Stimulated activated CD8-positive, alpha-beta memory T cell treated with anti-CD3 and anti-CD28 coated beads, Interleukin-12 subunit alpha, Interleukin-12 subunit beta, amount 100 ng/mL, for 4 hours (primary cell): Measurements from ENCODE around the gene GALNTL6.

Experiments used
- DNase-seq: peaks from one replicate; pipeline ENCODE4 v3.0.0-alpha.2; 2020; ENCODE audit warnings: low read depth

The GALNTL6 gene

DNA sequence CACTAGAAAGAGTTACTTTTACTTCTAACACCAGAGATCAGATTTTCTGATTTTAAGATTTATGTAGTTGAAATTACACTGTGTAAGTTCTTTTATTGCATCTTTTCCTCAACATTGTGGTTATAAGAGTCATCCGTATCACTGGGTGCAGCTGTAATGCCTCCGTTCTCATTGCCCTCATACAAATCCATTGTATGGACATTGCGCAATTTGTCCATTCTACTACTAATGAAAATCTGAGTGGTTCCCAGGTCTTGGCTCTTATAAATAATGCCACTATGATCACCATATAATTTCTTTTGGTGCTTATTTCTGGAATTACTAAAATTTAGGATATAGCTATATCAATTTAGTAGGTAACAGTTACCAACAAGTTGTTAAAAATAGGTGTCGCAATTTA lies 741.4 kb downstream of the GALNTL6 start:
- no peak for DNase-seq

DNA sequence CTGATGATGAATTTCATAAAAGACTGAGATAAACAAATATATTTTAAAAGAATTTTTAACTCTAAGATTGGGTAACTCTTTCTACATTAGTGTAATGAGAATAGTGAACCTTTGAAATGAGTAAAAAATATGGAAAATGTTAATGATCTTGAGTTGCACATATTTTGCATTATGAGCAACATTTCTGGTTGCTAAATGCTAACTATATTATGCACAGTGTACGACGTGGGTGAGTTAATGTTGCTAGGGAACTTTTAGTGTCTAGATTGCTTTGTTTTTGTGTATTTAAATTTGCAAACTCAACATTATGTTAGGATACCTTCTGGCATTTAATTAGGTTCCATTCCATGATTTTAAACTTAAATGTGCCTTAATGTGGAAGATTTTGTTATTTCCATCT lies 742.5 kb downstream of the GALNTL6 start:
- DNase-seq = no peak

DNA sequence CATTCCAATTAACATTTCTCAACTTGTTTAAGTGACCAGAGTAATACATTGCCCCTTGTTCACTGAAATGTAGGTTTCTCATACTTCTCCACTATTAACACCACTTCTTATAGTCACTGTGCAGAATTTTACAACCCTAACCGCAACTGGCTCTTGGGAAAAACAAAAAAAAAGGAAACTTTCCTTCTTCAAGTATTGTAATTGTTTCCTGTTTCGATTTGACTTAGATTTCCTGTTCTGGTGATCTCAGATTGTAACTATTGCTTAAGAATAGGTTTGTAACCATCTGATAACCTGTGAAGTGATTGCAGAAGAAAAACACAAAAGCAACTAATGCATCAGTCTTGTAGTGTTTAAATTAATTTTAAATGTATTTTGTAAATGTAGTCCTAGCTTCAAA lies 760.7 kb downstream of the GALNTL6 start:
- no peak for DNase-seq

DNA sequence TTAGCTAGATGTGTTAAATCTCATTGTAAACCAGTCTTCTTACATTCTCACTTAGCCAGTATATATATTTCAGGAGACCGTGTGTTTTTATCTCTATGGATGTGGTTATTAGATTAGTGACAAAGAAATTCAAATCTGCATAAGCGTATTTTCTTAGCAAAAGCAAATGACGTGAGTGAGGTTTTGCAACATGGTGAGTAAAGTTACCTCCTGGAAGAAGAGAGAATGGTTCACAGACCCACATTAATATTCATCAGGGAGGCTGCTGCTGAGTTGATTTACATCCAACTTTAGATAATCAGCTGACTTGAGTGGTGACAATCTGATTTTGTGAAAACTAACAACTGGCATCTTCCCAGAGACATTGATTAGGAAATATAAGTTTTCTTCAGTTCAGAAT lies 765.5 kb downstream of the GALNTL6 start:
- no peak for DNase-seq

DNA sequence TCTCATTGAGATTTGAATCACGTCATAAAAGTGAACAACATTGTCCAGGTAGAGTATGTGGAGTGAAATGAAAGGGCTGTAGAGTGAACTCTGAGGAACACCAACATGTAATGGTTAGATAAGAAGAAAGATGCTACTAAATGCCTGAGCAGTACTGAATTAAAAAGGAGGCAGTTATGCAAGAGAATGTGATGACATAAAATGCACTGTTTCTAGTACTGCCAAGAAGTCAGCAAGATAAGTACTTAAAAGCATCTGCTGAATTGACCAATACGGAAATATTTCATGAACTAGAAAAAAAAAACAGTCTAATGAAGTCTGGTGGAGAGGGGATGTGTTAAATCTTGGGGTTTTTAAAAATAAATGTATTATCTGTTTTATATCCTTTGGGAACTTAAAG lies 771.6 kb downstream of the GALNTL6 start:
- DNase-seq = no peak

DNA sequence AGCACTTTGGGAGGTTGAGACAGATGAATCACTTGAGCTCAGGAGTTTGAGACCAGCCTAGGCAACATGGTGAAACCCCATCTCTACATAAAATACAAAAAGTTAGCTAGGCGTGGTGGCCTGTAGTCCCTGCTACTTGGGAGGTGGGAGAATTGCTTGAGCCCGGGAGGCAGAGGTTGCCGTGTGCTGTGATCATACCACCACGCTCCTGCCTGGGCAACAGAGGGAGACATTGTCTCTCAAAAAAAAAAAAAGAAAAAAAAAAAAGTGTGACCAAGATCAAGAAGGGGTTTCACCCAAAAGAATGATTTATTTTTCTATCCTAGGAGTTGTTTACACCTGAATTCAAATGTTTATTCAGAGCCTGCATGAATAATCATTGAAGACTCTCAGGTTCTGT lies 783.0 kb downstream of the GALNTL6 start:
- DNase-seq = no peak

DNA sequence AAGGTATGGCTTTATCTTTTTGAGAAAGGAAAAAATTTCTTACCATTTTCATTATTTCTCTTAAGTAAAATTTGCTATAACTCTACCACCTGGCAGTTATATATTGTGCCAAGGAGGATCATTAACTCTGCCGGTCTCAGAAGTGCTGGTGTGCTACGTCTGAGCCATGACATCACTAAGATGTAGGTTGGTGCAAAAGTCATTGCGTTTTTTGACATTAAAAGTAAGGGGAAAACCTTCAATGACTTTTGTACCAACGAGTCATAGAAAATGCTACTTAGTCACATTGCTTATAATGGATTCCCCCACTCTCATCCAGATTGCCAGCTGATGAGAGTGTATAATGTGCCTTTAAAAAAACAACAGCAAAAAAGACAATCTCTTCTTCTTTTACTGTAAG lies 786.4 kb downstream of the GALNTL6 start:
- DNase-seq = no peak

DNA sequence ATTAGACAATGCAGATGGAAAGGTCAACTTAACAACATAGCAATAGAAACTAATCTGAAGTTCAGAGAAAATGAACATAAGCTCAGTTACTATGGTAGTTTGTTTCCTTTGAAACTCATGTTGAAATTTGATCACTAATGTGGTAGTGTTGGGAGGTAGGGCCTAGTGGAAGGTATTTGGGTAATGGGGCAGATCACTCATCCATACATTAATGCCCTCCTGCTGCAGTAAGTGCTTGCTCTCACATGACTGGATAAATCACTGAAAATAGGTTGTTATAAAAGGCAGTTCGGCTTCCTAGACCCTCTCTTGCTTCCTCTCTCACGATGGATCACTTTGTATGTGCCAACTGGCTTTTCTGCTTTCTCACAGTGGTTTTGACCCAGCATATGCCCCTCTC lies 788.0 kb downstream of the GALNTL6 start:
- no peak for DNase-seq

DNA sequence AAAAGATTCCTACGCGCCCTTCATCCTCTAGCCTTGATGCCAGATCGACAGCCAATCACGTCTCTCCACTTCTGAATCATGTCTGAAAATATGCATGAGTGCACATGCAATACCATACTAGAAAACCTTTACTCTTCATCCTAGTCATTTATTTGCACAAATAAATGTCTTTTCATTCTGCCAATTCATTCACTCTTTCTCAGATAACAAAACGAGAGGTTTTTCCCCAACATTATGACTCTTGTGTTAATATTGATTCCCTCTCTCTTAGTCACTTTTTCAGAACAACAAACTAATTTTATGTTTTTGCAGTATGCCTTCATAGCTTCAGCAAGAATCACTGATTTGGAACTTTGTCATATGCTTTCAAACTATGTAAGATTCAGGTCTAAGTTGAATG lies 806.0 kb downstream of the GALNTL6 start:
- no peak for DNase-seq

DNA sequence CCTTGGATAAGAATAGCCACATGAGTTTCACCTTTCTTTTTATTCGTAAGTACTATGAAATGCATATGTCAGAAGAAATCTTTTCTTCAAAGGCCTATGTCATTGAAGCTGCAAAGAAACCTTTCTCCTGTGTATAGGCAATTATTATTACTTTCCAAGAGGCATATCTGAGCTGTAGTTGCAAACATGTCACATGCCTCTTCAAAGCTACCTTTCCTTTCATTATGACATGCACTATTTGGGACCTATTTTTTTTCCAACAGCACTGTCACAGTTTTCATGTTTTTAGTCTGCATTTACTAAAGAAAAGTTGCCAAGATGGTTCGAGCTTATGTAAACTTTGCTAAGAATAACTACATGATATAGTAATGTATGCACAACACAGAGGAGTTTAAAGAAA lies 806.6 kb downstream of the GALNTL6 start:
- DNase-seq = no peak

DNA sequence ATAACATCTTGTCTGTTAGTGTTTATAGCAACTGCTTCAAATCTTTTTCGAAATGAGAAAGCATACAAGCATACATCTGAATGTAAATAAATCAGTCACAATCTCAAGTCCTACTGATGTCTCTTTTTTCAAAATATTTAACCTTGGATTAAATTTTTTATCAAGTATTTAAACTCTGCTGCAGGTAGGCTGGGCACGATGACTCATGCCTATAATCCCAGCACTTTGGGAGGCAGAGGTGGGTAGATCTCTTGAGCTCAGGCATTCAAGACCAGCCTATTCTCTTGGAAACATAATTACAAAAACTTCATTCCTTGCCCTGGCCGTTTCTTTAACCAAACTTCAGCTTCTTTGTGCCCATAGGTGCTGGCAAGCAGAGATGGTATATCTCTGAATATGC lies 815.1 kb downstream of the GALNTL6 start:
- no peak for DNase-seq

DNA sequence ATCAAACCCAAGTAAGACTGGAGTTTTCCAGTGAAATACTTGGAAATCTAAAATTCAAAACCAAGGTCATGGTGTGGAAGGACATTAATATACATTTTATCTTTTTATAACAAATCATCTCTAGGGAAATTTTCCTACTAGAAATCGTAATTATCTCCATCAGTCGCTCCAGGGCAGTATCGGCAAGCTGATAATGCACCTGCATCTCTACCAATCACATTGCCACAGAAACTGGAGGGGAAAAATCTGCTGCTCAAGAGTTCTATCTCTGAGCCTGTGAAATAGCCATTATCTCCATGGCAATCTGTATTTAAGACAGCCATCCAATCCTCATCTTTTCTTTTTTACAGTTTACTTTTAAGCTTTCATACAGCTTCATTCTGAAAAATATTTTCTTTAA lies 817.1 kb downstream of the GALNTL6 start:
- DNase-seq = no peak

DNA sequence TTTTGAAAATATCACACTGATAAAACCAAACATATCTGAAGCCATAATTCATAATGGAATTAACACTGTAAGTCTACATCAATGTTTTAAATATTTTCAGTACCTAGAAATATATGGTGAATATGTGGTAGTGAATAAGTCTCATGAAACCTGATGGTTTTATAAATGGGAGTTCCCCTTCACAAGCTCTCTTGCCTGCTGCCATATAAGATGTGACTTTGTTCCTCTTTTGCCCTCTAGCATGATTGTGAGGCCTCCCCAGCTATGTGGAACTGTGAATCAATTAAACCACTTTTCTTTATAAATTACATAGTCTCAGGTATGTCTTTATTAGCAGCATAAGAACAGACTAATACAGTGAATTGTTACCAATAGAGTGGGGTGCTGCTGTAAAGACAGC lies 818.6 kb downstream of the GALNTL6 start:
- DNase-seq = no peak

DNA sequence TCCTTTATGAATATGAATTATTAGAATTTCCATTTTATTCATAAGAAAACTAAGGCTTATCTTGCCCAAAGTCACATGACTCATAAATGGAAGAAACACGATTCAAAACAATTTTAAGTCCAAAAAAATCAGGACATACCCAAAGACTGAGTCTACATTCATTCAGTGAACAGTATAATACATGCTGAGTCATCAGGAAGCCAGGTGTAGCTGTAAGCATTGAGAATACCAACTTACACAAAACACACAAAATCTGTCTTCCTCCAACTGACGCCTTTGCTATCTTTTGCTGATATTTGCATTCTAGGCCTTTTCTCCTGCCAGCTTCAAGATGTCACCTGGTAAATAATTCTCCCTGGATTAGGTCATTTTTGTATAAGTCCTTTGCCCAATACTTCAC lies 835.3 kb downstream of the GALNTL6 start:
- DNase-seq = no peak

DNA sequence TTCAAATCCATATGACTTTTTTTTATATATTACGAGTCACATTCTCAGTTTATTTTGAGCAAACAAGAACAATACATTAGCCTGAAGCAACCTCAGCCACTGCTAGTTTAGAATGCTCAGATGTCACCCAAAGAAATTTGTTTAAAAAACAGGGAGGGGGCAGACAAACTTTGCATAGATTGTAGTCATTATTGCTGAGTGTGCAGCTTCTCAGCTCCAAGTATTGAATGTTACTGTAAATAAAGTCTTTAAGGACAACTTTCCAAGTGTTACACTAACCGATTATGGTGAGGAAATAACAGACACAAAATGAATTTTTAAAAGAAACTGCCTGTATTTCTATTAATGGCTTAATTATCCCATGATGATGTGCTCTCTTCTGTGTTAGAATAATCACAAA lies 835.9 kb downstream of the GALNTL6 start:
- DNase-seq = no peak

DNA sequence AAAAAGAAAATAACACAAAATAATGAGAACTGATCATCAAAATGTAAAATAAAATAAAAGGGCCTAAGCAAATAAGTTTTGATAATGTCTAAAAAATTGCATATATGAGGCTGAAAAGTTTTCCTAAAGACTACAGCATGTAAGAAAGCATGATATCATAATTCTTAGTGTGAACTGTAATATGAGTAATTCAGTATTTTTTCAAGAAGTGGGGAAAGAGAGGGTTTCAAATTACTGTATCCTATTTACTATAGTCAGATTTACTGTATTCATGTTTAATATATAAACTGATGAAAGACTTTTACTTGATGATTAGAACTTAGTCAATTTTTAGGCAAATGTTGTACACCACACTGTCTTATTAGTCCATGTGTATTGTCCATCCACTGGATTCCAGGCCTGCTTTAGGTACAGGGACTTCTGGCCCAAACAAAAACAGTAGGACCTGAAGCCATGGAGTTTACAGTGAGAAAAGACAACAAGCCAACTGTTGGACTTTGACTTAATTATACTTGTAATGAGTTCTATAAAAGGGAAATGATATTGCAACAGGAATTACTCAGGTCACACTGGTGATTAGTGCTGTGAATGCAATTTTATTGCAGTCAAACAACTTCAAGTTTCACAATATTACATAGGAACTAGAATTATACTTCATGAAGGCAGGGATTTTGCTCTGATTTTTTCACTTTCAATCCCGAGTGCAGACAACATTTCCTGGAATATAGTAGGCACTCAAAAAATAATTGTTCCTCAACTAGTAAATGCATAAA lies 837.7 kb downstream of the GALNTL6 start:
- DNase-seq = no peak

DNA sequence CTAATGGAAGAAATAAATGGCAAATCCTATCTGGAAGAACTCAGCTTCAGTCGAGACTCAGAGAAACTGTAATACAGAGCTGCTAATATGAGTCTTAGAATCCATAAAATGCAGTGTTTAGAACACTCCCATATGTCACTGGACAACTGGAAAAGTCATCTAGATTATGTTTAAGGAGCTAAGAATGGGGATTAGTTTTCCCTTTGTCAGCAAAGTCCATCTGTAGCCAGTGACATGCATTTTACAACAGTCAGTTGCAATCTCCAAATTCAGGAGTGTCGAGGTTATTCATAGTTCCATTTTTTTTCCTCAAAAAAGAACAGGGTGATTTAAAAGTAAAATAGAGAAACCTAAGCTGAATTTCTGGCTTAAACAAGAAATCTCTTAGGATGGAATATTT lies 838.8 kb downstream of the GALNTL6 start:
- DNase-seq = no peak

DNA sequence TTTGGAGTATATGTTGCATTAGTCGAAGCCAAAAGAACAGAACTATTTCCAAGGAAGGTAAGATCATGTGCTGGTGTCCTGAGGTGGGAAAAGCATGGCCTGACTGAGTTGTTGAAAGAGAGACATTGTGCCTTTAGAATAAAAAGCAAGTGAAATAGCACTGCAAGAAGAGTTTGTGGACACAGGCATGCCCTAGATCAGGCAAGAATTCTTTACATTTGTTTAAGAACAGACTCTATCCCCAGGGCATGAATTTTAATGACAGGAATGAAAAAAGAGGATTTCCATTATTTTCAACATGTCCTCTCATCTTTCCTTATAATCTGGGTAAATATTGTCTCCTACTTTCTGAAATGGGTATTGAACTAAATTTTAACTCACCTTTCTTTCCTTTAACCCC lies 839.2 kb downstream of the GALNTL6 start:
- no peak for DNase-seq

DNA sequence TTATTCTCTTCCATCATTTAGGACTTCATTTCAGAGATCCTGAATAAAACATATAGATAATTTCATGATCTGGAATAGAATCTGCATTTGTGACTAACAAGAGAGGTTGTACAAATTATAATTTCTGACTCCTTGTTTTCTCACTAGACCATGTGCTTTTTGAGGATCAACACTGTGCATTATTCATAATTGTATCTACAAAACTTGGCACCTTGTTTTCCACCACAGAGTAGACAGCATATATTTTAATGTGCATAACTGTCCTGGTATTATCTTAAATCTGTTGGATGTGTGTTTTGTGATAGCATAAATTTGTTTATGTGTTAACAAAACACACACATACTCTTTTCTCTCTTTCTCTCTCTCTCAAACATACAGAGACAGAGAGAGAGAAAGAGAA lies 840.5 kb downstream of the GALNTL6 start:
- no peak for DNase-seq

DNA sequence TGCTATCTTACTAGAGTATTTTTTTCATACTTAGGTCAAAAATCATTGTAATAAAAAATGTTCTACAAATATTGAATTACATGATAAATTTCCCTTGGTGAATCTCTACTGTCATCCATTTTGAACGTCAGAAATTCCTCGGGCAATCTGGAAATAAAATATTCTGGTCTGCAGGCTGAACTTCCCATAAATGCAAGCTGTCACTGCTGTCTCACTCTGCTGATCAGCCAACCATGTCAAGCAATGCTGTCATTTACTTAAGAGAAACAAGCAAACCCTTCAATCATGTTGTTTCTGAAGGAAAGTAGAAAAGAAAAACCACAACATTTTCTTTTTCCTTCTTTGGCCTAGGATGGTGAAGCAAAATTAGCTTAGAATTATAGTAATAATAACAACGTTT lies 841.3 kb downstream of the GALNTL6 start:
- DNase-seq = no peak

DNA sequence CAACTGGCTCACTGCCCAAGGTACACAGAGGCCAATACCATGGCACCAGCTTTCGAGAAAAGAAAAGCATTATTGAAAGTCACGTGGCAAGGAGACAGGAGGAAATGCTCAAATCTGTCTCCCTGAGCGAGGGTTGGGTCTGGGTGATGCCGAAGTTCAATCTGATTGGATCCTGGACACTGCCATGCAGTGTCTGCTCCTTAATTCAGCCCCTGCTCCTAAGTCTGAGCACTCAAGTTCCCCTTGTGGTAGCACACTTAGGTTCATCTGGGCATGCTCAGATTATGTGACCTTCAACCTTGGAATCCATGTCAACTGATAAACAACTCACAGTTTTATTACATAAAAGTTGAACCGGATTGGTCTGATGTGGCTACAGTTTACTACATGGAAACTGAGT lies 842.9 kb downstream of the GALNTL6 start:
- DNase-seq = no peak

DNA sequence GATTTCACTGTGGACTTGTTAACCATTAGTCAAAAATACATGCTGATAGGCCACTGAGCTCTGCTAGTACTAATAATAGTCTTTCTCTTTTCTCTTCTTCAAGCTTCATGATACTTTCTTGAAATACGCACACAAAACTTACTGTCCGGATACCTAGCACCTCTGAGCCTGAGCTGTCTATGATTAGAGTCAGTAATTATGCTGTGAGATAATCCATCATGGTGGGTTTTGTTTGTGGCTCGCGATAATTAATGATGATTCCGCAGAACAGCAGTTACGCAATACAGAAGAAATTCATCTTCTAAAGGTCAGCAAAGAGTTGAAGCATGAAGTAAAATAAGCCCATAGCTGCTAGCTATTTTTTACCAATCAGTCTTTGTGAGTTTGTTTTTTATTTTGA lies 843.9 kb downstream of the GALNTL6 start:
- DNase-seq = no peak

DNA sequence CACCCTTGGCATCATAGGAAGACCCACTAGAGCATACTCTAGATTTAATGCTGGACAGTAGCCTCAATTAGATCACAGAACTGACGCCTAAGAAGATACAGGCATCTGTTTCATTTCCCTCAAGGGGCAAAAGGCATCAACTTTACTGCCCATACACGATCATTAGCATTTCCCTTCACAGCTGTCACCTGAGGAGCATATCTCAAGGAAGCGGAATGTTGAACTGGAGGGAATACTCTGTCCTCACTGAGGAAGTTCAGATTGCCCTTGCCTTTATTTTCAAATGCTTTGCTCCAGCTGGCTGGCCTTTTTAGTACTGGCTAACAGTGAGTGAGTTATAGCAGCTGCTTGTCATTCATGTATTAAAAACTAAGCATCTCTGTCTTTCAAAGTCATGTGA lies 847.0 kb downstream of the GALNTL6 start:
- no peak for DNase-seq

DNA sequence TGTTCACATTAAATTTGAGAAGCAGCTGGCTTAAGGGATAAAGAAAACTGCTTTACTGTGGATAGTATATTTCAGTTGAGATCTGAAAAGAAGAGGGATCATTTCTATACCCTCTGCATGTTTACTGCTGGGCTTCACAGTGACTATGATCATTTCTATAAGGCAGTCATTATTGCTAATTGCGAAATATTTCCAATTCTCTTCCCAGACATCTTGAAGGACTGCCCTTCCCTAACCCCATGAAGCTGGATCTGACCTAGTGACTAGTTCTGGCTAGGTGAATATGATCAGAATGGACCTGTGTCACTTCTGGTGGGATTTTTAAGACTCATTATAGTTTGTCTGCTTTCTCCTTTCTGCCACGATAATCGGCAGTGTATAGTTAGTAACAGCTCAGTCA lies 848.9 kb downstream of the GALNTL6 start:
- no peak for DNase-seq
